LNCAP (cell line): ENCODE results near the gene GP1BB.

Source experiments
- CTCF ChIP-seq: fragments of 450-650 bp; IDR thresholded peaks from 2 replicates; pipeline ENCODE4 v1.5.1; 2017; ENCODE audit warnings: mild to moderate bottlenecking

GP1BB gene

DNA sequence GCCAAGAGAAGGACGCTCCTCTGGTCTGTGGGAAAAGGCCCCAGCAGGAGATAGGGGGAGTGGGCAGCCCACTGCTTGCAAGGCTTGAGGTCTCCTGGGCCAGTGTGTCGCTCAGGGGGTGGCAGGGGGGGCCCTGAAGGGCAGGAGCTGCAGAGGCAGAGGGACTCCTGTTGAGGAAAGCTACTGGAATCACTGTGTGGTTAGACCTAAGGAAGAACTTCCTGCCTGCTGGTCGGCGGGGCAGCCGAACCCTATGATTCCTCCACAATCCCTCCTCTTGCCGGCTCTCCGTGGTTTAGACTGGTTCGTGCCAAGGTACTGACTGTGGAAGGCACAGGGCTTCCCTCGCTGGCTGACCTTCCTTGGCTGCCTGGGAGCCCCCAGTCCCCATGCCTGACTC is 6.2 kb downstream of the GP1BB start:
- TF ChIP-seq CTCF, result no peak

GRCh38 chr22:19730198-19730597 is 6.9 kb downstream of the GP1BB start:
- TF ChIP-seq CTCF, result no peak

- peak; percentile 94 for TF ChIP-seq CTCF
Measured at GRCh38 chr22:19730655-19731360, 7.5 kb downstream of the GP1BB start.

- TF ChIP-seq CTCF, result no peak
Measured at GRCh38 chr22:19731361-19732135, 8.2 kb downstream of the GP1BB start.

- TF ChIP-seq CTCF, result no peak
Measured at GRCh38 chr22:19732403-19733113, 9.2 kb downstream of the GP1BB start.

DNA sequence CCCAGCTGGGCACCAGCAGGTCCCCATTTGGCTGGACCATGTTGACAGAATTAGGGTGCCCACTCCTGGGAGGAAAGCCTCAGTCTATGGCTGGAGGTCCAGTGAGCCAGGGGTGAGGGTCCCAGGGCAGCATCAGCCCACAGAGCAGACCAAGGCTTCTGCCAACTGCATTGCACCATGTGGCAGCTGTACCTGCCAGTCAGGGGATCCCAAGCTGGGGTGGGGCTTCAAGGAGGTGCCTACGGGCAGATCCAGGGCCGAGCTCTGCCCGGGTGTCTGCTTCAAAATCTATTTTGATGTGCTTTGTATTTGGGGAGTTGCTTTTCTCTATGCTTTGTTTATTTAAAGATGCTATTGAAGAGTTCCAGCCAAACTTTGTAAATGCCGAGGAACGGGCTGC is 10.4 kb downstream of the GP1BB start:
- no peak for TF ChIP-seq CTCF

- no peak for TF ChIP-seq CTCF
Measured at GRCh38 chr22:19734163-19734562, 10.8 kb downstream of the GP1BB start.
